HepG2 (cell line): ENCODE results near the gene SYT1. TPM values are rescaled to one million over a fixed set of nuclear protein-coding genes. Genes with fewer than 3 reads are reported as not detected.

ENCODE experiments used
- ATAC-seq: fragments of 200-7000 bp; cut with Tn5 transposase; 3 replicates; pipeline ENCODE4 v1.9.1; 2020; ENCODE audit warnings: mild to moderate bottlenecking, moderate library complexity
- BruUV-seq: library from RNA; stranded (reverse); fragments of 400-500 nt; replicated peaks from 2 replicates; lab custom pipeline; 2021; lab: Mats Ljungman, UMichigan
- CTCF ChIA-PET: fragments of 300-600 bp; formaldehyde crosslinking; extraction: SDS; loops from one replicate; lab custom pipeline; 2021; ENCODE audit warnings: low total read pairs, inconsistent platforms, low intra/inter-chr PET ratio; lab: Yijun Ruan, JAX
- POLR2A ChIA-PET: fragments of 350-600 bp; sonication (Branson Sonifier 250); formaldehyde crosslinking; loops from one replicate; lab custom pipeline; 2020; ENCODE audit warnings: antibody characterized with exemption, inconsistent platforms; lab: Yijun Ruan, JAX
- DNase-seq: peaks from one replicate; pipeline ENCODE4 v3.0.0-alpha.2; 2015; ENCODE audit warnings: low spot score
- FAIRE-seq: peaks from 3 replicates; lab custom pipeline; 2011; peaks lifted over from hg19 to GRCh38; lab: Jason Lieb, UNC
- H2AFZ ChIP-seq: one replicate; pipeline ENCODE4 v1.6.1; 2011; ENCODE audit warnings: low read length, inconsistent platforms
- H3K27ac ChIP-seq: fragments of 300-600 bp; 3 replicates; pipeline ENCODE4 v1.8.0; 2011; ENCODE audit warnings: mixed run types, mild to moderate bottlenecking, mixed read lengths, low read length, inconsistent platforms; ENCODE audit not compliant: insufficient read depth; ENCODE audit errors: extremely low read length
- H3K27me3 ChIP-seq, 2 experiments: fragments of 200-600 bp in 1 of 2; 2 replicates in 1 of 2; 3 replicates in 1 of 2; pipeline versions ENCODE4 v1.6.0 to v1.8.0; 2011; ENCODE audit warnings: low read length in 2 of 2, mild to moderate bottlenecking in 2 of 2, moderate library complexity in 2 of 2, inconsistent platforms in 1 of 2; ENCODE audit not compliant: insufficient read depth in 2 of 2, control insufficient read depth in 1 of 2
- H3K36me3 ChIP-seq, 2 experiments: fragments of 200-600 bp in 1 of 2; replicated peaks in 1 of 2; 2 replicates in 1 of 2; 3 replicates in 1 of 2; pipeline versions ENCODE4 v1.5.1 to v1.8.0; 2011; ENCODE audit warnings: low read length in 2 of 2, inconsistent platforms in 1 of 2; ENCODE audit not compliant: insufficient read depth in 2 of 2, control insufficient read depth in 1 of 2
- H3K4me1 ChIP-seq: 2 replicates; pipeline ENCODE4 v1.5.1; 2012; ENCODE audit warnings: low read length, inconsistent platforms; ENCODE audit not compliant: insufficient read depth
- H3K4me2 ChIP-seq: 2 replicates; pipeline ENCODE4 v1.6.0; 2011; ENCODE audit warnings: low read depth, low read length, inconsistent platforms
- H3K4me3 ChIP-seq, 3 experiments: fragments of 200-600 bp in 1 of 3; sonication (generic), shearing (Covaris generic) in 1 of 3; replicated peaks in 1 of 3; 2 replicates each; pipeline ENCODE4 v1.5.1; 2011 to 2016; ENCODE audit warnings: low read length in 3 of 3, inconsistent platforms in 2 of 3, low read depth in 2 of 3, mild to moderate bottlenecking in 2 of 3, control low read depth in 1 of 3, mixed read lengths in 1 of 3; ENCODE audit not compliant: insufficient read depth in 1 of 3
- H3K79me2 ChIP-seq: one replicate; pipeline ENCODE4 v1.6.1; 2011; ENCODE audit warnings: low read length, inconsistent platforms; ENCODE audit not compliant: insufficient read depth
- H3K9ac ChIP-seq: 2 replicates; pipeline ENCODE4 v1.6.0; 2011; ENCODE audit warnings: mild to moderate bottlenecking, low read depth, low read length, inconsistent platforms; ENCODE audit not compliant: insufficient read depth
- H3K9me3 ChIP-seq: 2 replicates; pipeline ENCODE4 v1.5.1; 2012; ENCODE audit warnings: mild to moderate bottlenecking, low read length
- H4K20me1 ChIP-seq: 2 replicates; pipeline ENCODE4 v1.6.0; 2011; ENCODE audit warnings: inconsistent platforms, mild to moderate bottlenecking, low read length, moderate library complexity; ENCODE audit not compliant: insufficient read depth
- ARNT2 ChIP-seq: sonication (generic); formaldehyde crosslinking; IDR thresholded peaks from 2 replicates; pipeline ENCODE4 v1.8.0; 2022; ENCODE audit warnings: mild to moderate bottlenecking, low read depth, missing genetic modification reagents, moderate library complexity
- CENPX ChIP-seq: sonication (generic); formaldehyde crosslinking; IDR thresholded peaks from 2 replicates; pipeline ENCODE4 v1.9.0; 2021; ENCODE audit warnings: mild to moderate bottlenecking, missing genetic modification reagents, moderate library complexity
- E2F5 ChIP-seq: sonication (generic); formaldehyde crosslinking; conservative IDR thresholded peaks from 2 replicates; pipeline ENCODE4 v1.4.0; 2020; ENCODE audit warnings: missing genetic modification reagents
- FOXK2 ChIP-seq: fragments of 450-650 bp; IDR thresholded peaks from 2 replicates; pipeline ENCODE4 v1.6.1; 2016
- HOXA5 ChIP-seq: sonication (generic); formaldehyde crosslinking; IDR thresholded peaks from 2 replicates; pipeline ENCODE4 v1.4.0; 2020; ENCODE audit warnings: missing genetic modification reagents
- NFIB ChIP-seq: sonication (generic); formaldehyde crosslinking; IDR thresholded peaks from 2 replicates; pipeline ENCODE4 v1.9.0; 2021; ENCODE audit warnings: missing genetic modification reagents, mild to moderate bottlenecking, borderline replicate concordance
- PRPF4 ChIP-seq: fragments of 200-400 bp; formaldehyde crosslinking; IDR thresholded peaks from 2 replicates; pipeline ENCODE4 v1.6.1; 2016; ENCODE audit warnings: low read length, low read depth; ENCODE audit not compliant: poor library complexity, severe bottlenecking
- PTBP1 ChIP-seq: fragments of 200-400 bp; formaldehyde crosslinking; IDR thresholded peaks from 2 replicates; pipeline ENCODE4 v1.6.1; 2018; ENCODE audit warnings: low read length, low read depth; ENCODE audit not compliant: poor library complexity, severe bottlenecking
- SRSF9 ChIP-seq: fragments of 200-400 bp; formaldehyde crosslinking; IDR thresholded peaks from 2 replicates; pipeline ENCODE4 v1.6.1; 2018; ENCODE audit warnings: borderline replicate concordance, mild to moderate bottlenecking, low read depth, low read length; ENCODE audit not compliant: insufficient read depth, poor library complexity, severe bottlenecking
- STAT5B ChIP-seq: sonication (generic); formaldehyde crosslinking; IDR thresholded peaks from 2 replicates; pipeline ENCODE4 v1.4.0; 2020; ENCODE audit warnings: missing genetic modification reagents
- ZMAT3 ChIP-seq: sonication (generic); formaldehyde crosslinking; conservative IDR thresholded peaks from 2 replicates; pipeline ENCODE4 v1.7.0; 2021; ENCODE audit warnings: missing genetic modification reagents
- ZNF121 ChIP-seq: sonication (generic); formaldehyde crosslinking; IDR thresholded peaks from 2 replicates; pipeline ENCODE4 v1.5.0; 2020; ENCODE audit warnings: mild to moderate bottlenecking, missing genetic modification reagents
- ZNF124 ChIP-seq: sonication (generic); formaldehyde crosslinking; IDR thresholded peaks from 2 replicates; pipeline ENCODE4 v1.4.0; 2020; ENCODE audit warnings: missing genetic modification reagents
- ZNF224 ChIP-seq: sonication (generic); formaldehyde crosslinking; IDR thresholded peaks from 2 replicates; pipeline ENCODE4 v1.5.0; 2020; ENCODE audit warnings: mild to moderate bottlenecking, missing genetic modification reagents
- WGBS: methylation state at CpG from one replicate; pipeline ENCODE4 v1.1.6; 2017; ENCODE audit warnings: low lambda C conversion rate; 5-methylcytosine and 5-hydroxymethylcytosine counted together
- in situ Hi-C: cut with HindIII; loops from 2 replicates; pipeline ENCODE4 v1.10.0; 2017; ENCODE audit warnings: low pct_unique_long_range_greater_than_20kb; ENCODE audit not compliant: extremely low pct_ligation_motif_present
- intact Hi-C: fragments of 100-400 bp; cut with micrococcal nuclease; formaldehyde crosslinking; loops from one replicate; pipeline ENCODE4 v1.10.0; 2022; ENCODE audit not compliant: unreplicated experiment
- polyA plus RNA-seq, 8 experiments: library from polyadenylated mRNA; depleted of rRNA in 3 of 8; stranded (reverse) in 7 of 8; unstranded in 1 of 8; fragments of >200 nt; fragmentation: Illumina TruSeq in 4 of 8; extraction: Trizol in 4 of 8; gene quantifications; 2 replicates each; pipeline versions ENCODE4 v1.2.1 to v1.2.3, GENCODE V29; 2011 to 2016; ENCODE audit warnings: low read depth in 4 of 8, missing spikeins in 1 of 8, mixed read lengths in 1 of 8; ENCODE audit not compliant: insufficient read depth in 1 of 8
- total RNA-seq, 5 experiments: library from RNA; depleted of rRNA; stranded (reverse); fragments of >200 nt; fragmentation: Illumina TruSeq; extraction: Trizol; gene quantifications; 2 replicates each; pipeline ENCODE4 v1.2.3, GENCODE V29; 2016; ENCODE audit warnings: low read depth in 1 of 5
- TF ChIP-seq, protein P1 (sequence below): sonication (generic); formaldehyde crosslinking; IDR thresholded peaks from 2 replicates; pipeline ENCODE4 v1.9.0; 2021; ENCODE audit warnings: missing genetic modification reagents, borderline replicate concordance
- TF ChIP-seq, protein P2 (sequence below): sonication (generic); formaldehyde crosslinking; IDR thresholded peaks from 2 replicates; pipeline ENCODE4 v1.5.0; 2020; ENCODE audit warnings: mild to moderate bottlenecking, missing genetic modification reagents
- TF ChIP-seq, protein P3 (sequence below): sonication (generic); formaldehyde crosslinking; IDR thresholded peaks from 2 replicates; pipeline ENCODE4 v1.9.0; 2022; ENCODE audit warnings: missing genetic modification reagents, mild to moderate bottlenecking, borderline replicate concordance

The SYT1 gene
- total and polyA plus RNA-seq, 2 of the 13 experiments (the other 11 are each of a cell fraction or from before 2014, with no cell fraction given) = not detected

- ChIA-PET POLR2A (no interaction called here), CTCF (no interaction called here)
- Histone ChIP-seq H3K79me2 (no peaks in the 10 kb centered on the region), H3K36me3 (no peaks in the 10 kb centered on the region), H3K4me2 (no peak overlapping the region), H4K20me1 (no peaks in the 10 kb centered on the region), H3K9ac (no peak overlapping the region), H3K4me3 (no peak overlapping the region), H3K27ac (no peak overlapping the region), H3K9me3 (no peaks in the 10 kb centered on the region), H2AFZ (no peak overlapping the region), H3K27me3 (no peaks in the 10 kb centered on the region), H3K4me1 (no peaks in the 10 kb centered on the region)
- in situ Hi-C loops (no loop called here), intact Hi-C loops (no loop called here)
- ATAC-seq (no peak), FAIRE-seq (no peak), DNase-seq (no peak)
- WGBS = 0% methylated on average over 3 of the region's 3 CpGs
- TF ChIP-seq FOXK2 (no peak), ARNT2 (CRISPR knock-in tag) (no peak), SRSF9 (no peak), E2F5 (no peak), ZNF224 (CRISPR knock-in tag) (no peak), PTBP1 (no peak), ZMAT3 (CRISPR knock-in tag) (no peak), CENPX (CRISPR knock-in tag) (no peak), ZNF124 (CRISPR knock-in tag) (no peak), PRPF4 (no peak), HOXA5 (CRISPR knock-in tag) (no peak), STAT5B (CRISPR knock-in tag) (no peak), NFIB (CRISPR knock-in tag) (no peak), ZNF121 (CRISPR knock-in tag) (no peak)
- TF ChIP-seq, protein P1, sequence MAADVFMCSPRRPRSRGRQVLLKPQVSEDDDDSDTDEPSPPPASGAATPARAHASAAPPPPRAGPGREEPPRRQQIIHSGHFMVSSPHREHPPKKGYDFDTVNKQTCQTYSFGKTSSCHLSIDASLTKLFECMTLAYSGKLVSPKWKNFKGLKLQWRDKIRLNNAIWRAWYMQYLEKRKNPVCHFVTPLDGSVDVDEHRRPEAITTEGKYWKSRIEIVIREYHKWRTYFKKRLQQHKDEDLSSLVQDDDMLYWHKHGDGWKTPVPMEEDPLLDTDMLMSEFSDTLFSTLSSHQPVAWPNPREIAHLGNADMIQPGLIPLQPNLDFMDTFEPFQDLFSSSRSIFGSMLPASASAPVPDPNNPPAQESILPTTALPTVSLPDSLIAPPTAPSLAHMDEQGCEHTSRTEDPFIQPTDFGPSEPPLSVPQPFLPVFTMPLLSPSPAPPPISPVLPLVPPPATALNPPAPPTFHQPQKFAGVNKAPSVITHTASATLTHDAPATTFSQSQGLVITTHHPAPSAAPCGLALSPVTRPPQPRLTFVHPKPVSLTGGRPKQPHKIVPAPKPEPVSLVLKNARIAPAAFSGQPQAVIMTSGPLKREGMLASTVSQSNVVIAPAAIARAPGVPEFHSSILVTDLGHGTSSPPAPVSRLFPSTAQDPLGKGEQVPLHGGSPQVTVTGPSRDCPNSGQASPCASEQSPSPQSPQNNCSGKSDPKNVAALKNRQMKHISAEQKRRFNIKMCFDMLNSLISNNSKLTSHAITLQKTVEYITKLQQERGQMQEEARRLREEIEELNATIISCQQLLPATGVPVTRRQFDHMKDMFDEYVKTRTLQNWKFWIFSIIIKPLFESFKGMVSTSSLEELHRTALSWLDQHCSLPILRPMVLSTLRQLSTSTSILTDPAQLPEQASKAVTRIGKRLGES (CRISPR knock-in tag) = no peak
- TF ChIP-seq, protein P2, sequence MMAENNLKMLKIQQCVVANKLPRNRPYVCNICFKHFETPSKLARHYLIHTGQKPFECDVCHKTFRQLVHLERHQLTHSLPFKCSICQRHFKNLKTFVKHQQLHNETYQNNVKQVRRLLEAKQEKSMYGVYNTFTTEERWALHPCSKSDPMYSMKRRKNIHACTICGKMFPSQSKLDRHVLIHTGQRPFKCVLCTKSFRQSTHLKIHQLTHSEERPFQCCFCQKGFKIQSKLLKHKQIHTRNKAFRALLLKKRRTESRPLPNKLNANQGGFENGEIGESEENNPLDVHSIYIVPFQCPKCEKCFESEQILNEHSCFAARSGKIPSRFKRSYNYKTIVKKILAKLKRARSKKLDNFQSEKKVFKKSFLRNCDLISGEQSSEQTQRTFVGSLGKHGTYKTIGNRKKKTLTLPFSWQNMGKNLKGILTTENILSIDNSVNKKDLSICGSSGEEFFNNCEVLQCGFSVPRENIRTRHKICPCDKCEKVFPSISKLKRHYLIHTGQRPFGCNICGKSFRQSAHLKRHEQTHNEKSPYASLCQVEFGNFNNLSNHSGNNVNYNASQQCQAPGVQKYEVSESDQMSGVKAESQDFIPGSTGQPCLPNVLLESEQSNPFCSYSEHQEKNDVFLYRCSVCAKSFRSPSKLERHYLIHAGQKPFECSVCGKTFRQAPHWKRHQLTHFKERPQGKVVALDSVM (CRISPR knock-in tag) = no peak
- TF ChIP-seq, protein P3, sequence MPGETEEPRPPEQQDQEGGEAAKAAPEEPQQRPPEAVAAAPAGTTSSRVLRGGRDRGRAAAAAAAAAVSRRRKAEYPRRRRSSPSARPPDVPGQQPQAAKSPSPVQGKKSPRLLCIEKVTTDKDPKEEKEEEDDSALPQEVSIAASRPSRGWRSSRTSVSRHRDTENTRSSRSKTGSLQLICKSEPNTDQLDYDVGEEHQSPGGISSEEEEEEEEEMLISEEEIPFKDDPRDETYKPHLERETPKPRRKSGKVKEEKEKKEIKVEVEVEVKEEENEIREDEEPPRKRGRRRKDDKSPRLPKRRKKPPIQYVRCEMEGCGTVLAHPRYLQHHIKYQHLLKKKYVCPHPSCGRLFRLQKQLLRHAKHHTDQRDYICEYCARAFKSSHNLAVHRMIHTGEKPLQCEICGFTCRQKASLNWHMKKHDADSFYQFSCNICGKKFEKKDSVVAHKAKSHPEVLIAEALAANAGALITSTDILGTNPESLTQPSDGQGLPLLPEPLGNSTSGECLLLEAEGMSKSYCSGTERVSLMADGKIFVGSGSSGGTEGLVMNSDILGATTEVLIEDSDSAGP (CRISPR knock-in tag) = no peak
- no TSS peak for BruUV-seq
Measured at GRCh38 chr12:79127271-79127751, 262.7 kb downstream of the SYT1 start.
